Activated T-helper 17 cell treated with anti-CD3 and anti-CD28 coated beads, Interleukin-2, amount 50 U/mL, for 72 hours (primary cell): ENCODE results near the gene PRPF40B. TPM values are rescaled to one million over a fixed set of nuclear protein-coding genes. Genes with fewer than 3 reads are reported as not detected.

Experiments used
- ATAC-seq: fragments of 150-1000 bp; cut with Tn5 transposase; replicated peaks from 2 replicates; pipeline ENCODE4 v1.10.0; 2021; ENCODE audit warnings: mild to moderate bottlenecking, moderate library complexity
- H3K27ac Mint-ChIP-seq: one replicate; pipeline ENCODE4 v1.8.0; 2022; ENCODE audit warnings: mixed read lengths
- H3K27me3 Mint-ChIP-seq: one replicate; pipeline ENCODE4 v1.8.0; 2022; ENCODE audit warnings: mixed read lengths
- H3K36me3 Mint-ChIP-seq: one replicate; pipeline ENCODE4 v1.8.0; 2022; ENCODE audit warnings: low read depth, mild to moderate bottlenecking, mixed read lengths
- H3K4me1 Mint-ChIP-seq: one replicate; pipeline ENCODE4 v1.8.0; 2022; ENCODE audit warnings: mixed read lengths
- H3K4me3 Mint-ChIP-seq: one replicate; pipeline ENCODE4 v1.8.0; 2022; ENCODE audit warnings: mild to moderate bottlenecking, mixed read lengths
- H3K9me3 Mint-ChIP-seq: one replicate; pipeline ENCODE4 v1.8.0; 2022; ENCODE audit warnings: mixed read lengths
- total RNA-seq, 2 donors: library from RNA; stranded (reverse); gene quantifications; one replicate each; pipeline ENCODE4 v1.2.3, GENCODE V29; 2022

PRPF40B gene
- total RNA-seq: 1 to 10 TPM; 7.7 to 8.2 TPM

GRCh38 chr12:49623142-49623904 is at the start of gene PRPF40B:
Gene PRPF40B, plus strand, starts transcription at chr12:49623561. Its CDS starts 30 bp downstream, at chr12:49623591.
- H3K4me3 Mint-ChIP-seq: peak within 1 kb of the TSS; percentile 83
- H3K9me3 Mint-ChIP-seq: no peaks in the 10 kb centered on the region
- no peaks in the 10 kb centered on the region for H3K27me3 Mint-ChIP-seq
- H3K36me3 Mint-ChIP-seq: no peaks in the 10 kb centered on the region
- peaks cover 15% of the 10 kb centered on the region for H3K4me1 Mint-ChIP-seq
- ATAC-seq: peak; percentile 79
- peak within 1 kb of the TSS; percentile 75 for H3K27ac Mint-ChIP-seq

- H3K27ac Mint-ChIP-seq: no peak overlapping the region
- H3K4me1 Mint-ChIP-seq: peaks cover 8% of the 10 kb centered on the region
- ATAC-seq: no peak
- peaks cover 30% of the 10 kb centered on the region for H3K36me3 Mint-ChIP-seq
- H3K27me3 Mint-ChIP-seq: no peaks in the 10 kb centered on the region
- H3K4me3 Mint-ChIP-seq: no peak overlapping the region
- H3K9me3 Mint-ChIP-seq: no peaks in the 10 kb centered on the region
Measured at GRCh38 chr12:49577589-49578315, 45.6 kb upstream of the PRPF40B start.

- no peak for ATAC-seq
- Mint-ChIP-seq H3K4me1 (peaks cover 8% of the 10 kb centered on the region), H3K27me3 (no peaks in the 10 kb centered on the region), H3K36me3 (peaks cover 28% of the 10 kb centered on the region), H3K9me3 (no peaks in the 10 kb centered on the region), H3K27ac (no peak overlapping the region), H3K4me3 (no peak overlapping the region)
Measured at GRCh38 chr12:49578471-49579112, 44.8 kb upstream of the PRPF40B start.

GRCh38 chr12:49580572-49581535 is 42.5 kb upstream of the PRPF40B start:
- no peaks in the 10 kb centered on the region for H3K27me3 Mint-ChIP-seq
- peaks cover 8% of the 10 kb centered on the region for H3K4me1 Mint-ChIP-seq
- no peak overlapping the region for H3K4me3 Mint-ChIP-seq
- H3K9me3 Mint-ChIP-seq: no peaks in the 10 kb centered on the region
- ATAC-seq: peak; percentile 75
- peaks cover 8% of the 10 kb centered on the region for H3K36me3 Mint-ChIP-seq
- no peak overlapping the region for H3K27ac Mint-ChIP-seq

- H3K4me1 Mint-ChIP-seq: peaks cover 8% of the 10 kb centered on the region
- no peak overlapping the region for H3K27ac Mint-ChIP-seq
- ATAC-seq: no peak
- H3K36me3 Mint-ChIP-seq: peaks cover 8% of the 10 kb centered on the region
- no peaks in the 10 kb centered on the region for H3K9me3 Mint-ChIP-seq
- H3K27me3 Mint-ChIP-seq: no peaks in the 10 kb centered on the region
- H3K4me3 Mint-ChIP-seq: no peak overlapping the region
Measured at GRCh38 chr12:49582201-49582600, 41.2 kb upstream of the PRPF40B start.

DNA sequence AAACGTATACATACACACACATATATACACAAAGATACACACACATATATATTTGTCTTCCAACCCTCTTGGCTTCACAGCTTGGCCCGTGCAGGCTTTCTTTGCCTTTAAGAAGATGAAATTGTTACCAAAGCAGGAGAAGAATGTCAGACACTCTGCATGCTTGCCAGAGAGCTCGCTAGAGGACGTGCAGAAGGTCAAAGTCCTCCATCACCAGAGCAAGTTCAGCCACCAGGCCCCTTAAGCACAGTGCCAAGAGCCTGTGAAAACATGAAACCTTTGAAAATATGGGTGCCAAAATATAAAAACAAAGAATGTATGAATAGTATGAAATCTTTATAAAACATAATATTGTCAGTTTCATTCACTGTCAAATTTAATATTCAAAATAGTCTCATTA is 40.5 kb upstream of the PRPF40B start:
- no peaks in the 10 kb centered on the region for H3K9me3 Mint-ChIP-seq
- no peak overlapping the region for H3K4me3 Mint-ChIP-seq
- peaks cover 8% of the 10 kb centered on the region for H3K36me3 Mint-ChIP-seq
- no peaks in the 10 kb centered on the region for H3K27me3 Mint-ChIP-seq
- H3K27ac Mint-ChIP-seq: no peak overlapping the region
- H3K4me1 Mint-ChIP-seq: peaks cover 8% of the 10 kb centered on the region
- ATAC-seq: no peak

DNA sequence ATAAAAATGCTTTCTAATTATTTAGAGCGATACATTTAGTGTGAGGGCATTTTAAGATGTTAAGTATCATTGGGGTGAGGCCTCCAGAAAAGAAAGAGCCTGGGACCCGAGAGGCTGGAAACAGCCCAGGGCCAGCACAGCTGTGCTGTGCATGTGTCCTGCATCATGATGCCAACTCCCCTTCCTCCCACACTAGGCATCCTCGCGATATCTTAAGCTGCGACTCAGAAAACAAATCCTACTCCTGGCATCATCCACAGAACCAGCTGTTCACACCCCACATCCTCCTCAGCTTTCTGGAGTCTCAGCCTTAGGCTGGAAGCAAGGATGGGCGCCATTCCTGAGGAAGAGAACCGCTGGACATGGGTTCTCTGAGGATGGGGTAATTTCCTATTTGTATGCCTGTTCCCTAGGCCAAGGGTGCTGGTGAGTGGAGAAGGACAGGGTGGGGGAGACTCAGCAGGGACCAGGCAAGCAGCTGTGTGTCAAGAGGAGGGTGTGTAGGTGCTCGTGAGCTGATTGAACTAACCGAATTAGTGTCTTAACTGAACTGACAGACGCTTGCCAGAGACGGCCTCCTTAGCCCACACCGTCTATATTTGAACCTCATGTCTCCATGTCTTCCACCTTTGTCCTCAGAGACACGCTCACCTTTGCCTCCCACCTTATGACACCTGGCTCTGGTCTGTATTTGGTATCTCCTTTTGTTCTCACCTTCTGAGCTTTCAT is 39.8 kb upstream of the PRPF40B start:
- peaks cover 8% of the 10 kb centered on the region for H3K36me3 Mint-ChIP-seq
- no peak for ATAC-seq
- no peak overlapping the region for H3K4me3 Mint-ChIP-seq

DNA sequence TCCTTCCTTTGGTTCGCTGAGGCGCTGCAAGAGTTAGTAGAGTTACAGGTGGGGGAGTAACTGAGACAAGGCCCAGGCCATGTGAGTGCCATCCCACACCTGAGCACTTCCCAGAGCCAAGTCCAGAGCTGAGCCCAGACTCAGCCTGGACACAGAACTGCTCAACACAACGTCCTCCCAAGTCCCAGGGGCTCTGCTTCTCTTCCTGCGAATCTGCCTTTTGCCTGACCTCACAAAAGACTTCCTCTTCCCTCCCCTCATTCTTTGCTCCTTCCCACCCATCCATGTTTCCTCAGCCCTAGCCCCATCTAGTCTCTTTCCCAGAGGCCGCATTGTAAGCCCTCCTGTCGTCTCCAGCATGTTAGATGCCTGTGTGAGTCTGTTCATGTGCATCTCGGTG is 38.8 kb upstream of the PRPF40B start:
- Mint-ChIP-seq H3K4me3 (no peak overlapping the region), H3K9me3 (no peaks in the 10 kb centered on the region), H3K27me3 (no peaks in the 10 kb centered on the region), H3K4me1 (peaks cover 8% of the 10 kb centered on the region), H3K27ac (no peak overlapping the region), H3K36me3 (peaks cover 8% of the 10 kb centered on the region)
- no peak for ATAC-seq

More for the DNA sequence above, 39.8 kb upstream of the PRPF40B start:
- Mint-ChIP-seq H3K27ac (no peak overlapping the region), H3K9me3 (no peaks in the 10 kb centered on the region), H3K27me3 (no peaks in the 10 kb centered on the region), H3K4me1 (peaks cover 8% of the 10 kb centered on the region)

- Mint-ChIP-seq H3K9me3 (peaks cover 4% of the 10 kb centered on the region), H3K27me3 (no peaks in the 10 kb centered on the region), H3K4me3 (no peak overlapping the region), H3K4me1 (peaks cover 4% of the 10 kb centered on the region), H3K27ac (no peak overlapping the region), H3K36me3 (peaks cover 8% of the 10 kb centered on the region)
- ATAC-seq: no peak
Measured at GRCh38 chr12:49585477-49586459, 37.6 kb upstream of the PRPF40B start.

DNA sequence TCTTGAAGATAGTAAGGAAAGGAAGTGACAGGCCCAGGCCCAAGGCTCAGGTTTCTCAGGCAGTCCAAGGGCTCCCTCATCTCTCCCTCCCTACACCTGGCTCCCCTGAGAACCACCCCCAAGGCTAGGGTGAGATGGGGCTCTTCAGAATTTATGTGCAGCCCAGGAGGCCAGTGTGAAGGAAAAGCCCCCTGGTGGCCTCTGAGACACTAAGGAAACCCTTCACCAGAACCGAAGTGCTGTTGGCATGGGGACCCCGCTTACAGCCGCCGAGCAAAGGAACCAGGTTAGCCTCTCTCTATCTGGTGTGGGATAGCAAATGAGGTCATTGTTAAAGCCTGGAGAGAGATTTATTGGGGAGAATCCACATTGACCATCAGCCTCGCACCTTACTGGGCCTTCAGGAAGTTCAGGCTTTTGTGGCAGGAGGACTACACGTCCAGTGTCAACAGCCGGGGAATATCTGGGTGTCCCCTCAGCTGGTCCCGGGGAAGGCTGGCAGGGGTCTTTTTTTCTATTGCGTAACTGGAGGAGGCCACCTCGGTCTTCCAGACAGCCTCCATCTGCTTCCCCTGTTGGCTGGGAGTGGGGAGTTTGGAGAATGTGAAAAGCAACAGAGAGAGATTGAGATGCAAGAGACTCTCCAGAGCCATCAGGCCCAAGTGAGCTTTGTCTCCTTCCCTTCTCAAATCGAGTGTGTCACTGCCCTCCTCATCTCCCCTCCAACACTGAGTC is 36.0 kb upstream of the PRPF40B start:
- Mint-ChIP-seq H3K9me3 (peaks cover 4% of the 10 kb centered on the region), H3K36me3 (peaks cover 7% of the 10 kb centered on the region)

DNA sequence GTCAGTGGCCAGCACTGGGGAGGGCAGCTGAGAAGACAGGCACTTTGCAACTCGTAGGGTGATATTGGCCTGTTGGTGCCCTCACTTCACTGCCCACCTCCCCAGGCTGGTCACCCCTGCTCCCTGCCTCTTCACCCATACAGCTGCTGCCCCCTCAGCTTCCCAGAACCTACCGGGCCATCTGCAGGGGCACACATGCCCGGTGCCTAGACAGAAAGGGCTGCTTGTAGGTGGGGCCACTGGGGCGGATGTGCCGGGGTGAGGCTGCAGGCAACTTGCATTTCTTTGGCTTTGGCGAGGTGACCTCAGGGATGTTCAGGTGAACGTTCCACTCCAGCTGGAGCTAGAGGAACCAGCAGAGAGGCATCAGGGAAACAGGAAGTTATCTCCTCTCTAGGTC is 35.1 kb upstream of the PRPF40B start:
- no peak overlapping the region for H3K4me3 Mint-ChIP-seq
- H3K27ac Mint-ChIP-seq: no peak overlapping the region
- H3K36me3 Mint-ChIP-seq: no peaks in the 10 kb centered on the region
- no peak for ATAC-seq
- no peaks in the 10 kb centered on the region for H3K4me1 Mint-ChIP-seq
- H3K9me3 Mint-ChIP-seq: peaks cover 4% of the 10 kb centered on the region
- no peaks in the 10 kb centered on the region for H3K27me3 Mint-ChIP-seq

More for the DNA sequence above, 36.0 kb upstream of the PRPF40B start:
- no peaks in the 10 kb centered on the region for H3K27me3 Mint-ChIP-seq
- no peak overlapping the region for H3K4me3 Mint-ChIP-seq
- no peaks in the 10 kb centered on the region for H3K4me1 Mint-ChIP-seq
- H3K27ac Mint-ChIP-seq: no peak overlapping the region
- ATAC-seq: no peak
